Suprapubic skin (tissue), 4 donors: Measurements from ENCODE around the gene LRP4. TPM values are rescaled to one million over a fixed set of nuclear protein-coding genes. Genes with fewer than 3 reads are reported as not detected.

Experiments
- DNase-seq, 2 donors: peaks; one replicate each; pipeline ENCODE4 v3.0.0-alpha.2; 2019; ENCODE audit warnings: low spot score in 2 of 2
- H3K27ac ChIP-seq: fragments of 200-600 bp; sonication (generic); one replicate; pipeline ENCODE4 v1.5.1; 2019
- H3K27me3 ChIP-seq: fragments of 200-600 bp; sonication (generic); one replicate; pipeline ENCODE4 v1.5.1; 2019
- H3K36me3 ChIP-seq: fragments of 200-600 bp; sonication (generic); one replicate; pipeline ENCODE4 v1.5.1; 2019
- H3K4me1 ChIP-seq: fragments of 200-600 bp; sonication (generic); one replicate; pipeline ENCODE4 v1.5.1; 2019
- H3K4me3 ChIP-seq: fragments of 200-600 bp; sonication (generic); one replicate; pipeline ENCODE4 v1.5.1; 2019; ENCODE audit warnings: mild to moderate bottlenecking
- H3K9me3 ChIP-seq: fragments of 200-600 bp; sonication (generic); one replicate; pipeline ENCODE4 v1.5.1; 2019
- CTCF ChIP-seq, 2 donors: fragments of 200-600 bp in 1 of 2; fragments of 450-650 bp in 1 of 2; sonication (generic) in 1 of 2; IDR thresholded peaks; one replicate each; pipeline ENCODE4 v1.5.1; 2016 to 2019; ENCODE audit warnings: antibody characterized with exemption in 2 of 2, mild to moderate bottlenecking in 1 of 2, moderate library complexity in 1 of 2
- EP300 ChIP-seq: sonication (generic); formaldehyde crosslinking; IDR thresholded peaks from one replicate; pipeline ENCODE4 v1.6.1; 2017; ENCODE audit warnings: antibody characterized with exemption
- POLR2A ChIP-seq, 2 donors: fragments of 450-650 bp; IDR thresholded peaks; one replicate each; pipeline ENCODE4 v1.6.1; 2017; ENCODE audit warnings: antibody characterized with exemption in 2 of 2, mild to moderate bottlenecking in 2 of 2, moderate library complexity in 2 of 2
- POLR2AphosphoS5 ChIP-seq, 3 donors: sonication (generic); formaldehyde crosslinking; IDR thresholded peaks; one replicate each; pipeline ENCODE4 v1.6.1; 2017; ENCODE audit warnings: antibody characterized with exemption in 3 of 3
- WGBS: methylation state at CpG from one replicate; pipeline ENCODE4 v1.1.5; 2018; 5-methylcytosine and 5-hydroxymethylcytosine counted together
- total RNA-seq, 4 donors: library from RNA; depleted of rRNA; stranded (reverse); fragments of >200 nt; gene quantifications; one replicate each; pipeline ENCODE4 v1.1.0, GENCODE V29; 2016

The LRP4 gene
- total RNA-seq, 4 donors from 2014 or later: 52.2 to 308 (median 90.4) TPM

- no peaks in the 10 kb centered on the region for H3K27me3 ChIP-seq
- peak; percentile 85 to 89 for DNase-seq
Observed at GRCh38 chr11:46826310-46827044, 91.9 kb downstream of the LRP4 start.

GRCh38 chr11:46808799-46809431 is 109.4 kb downstream of the LRP4 start:
- no peak for TF ChIP-seq EP300
- TF ChIP-seq CTCF (IDR thresholded peaks at IDR 0.05): no peak
- no peak for TF ChIP-seq POLR2AphosphoS5 (IDR thresholded peaks at IDR 0.05)
- no peak for TF ChIP-seq POLR2A (IDR thresholded peaks at IDR 0.05)
- no peaks in the 10 kb centered on the region for H3K27me3 ChIP-seq
- H3K4me3 ChIP-seq: no peak overlapping the region
- H3K4me1 ChIP-seq: no peaks in the 10 kb centered on the region
- no peak overlapping the region for H3K27ac ChIP-seq
- peaks cover 43% of the 10 kb centered on the region for H3K36me3 ChIP-seq
- DNase-seq: no peak
- 70% methylated on average over 3 of the region's 3 CpGs for WGBS
- H3K9me3 ChIP-seq: no peaks in the 10 kb centered on the region

More at GRCh38 chr11:46826310-46827044, 91.9 kb downstream of the LRP4 start:
- Histone ChIP-seq H3K4me1 (peaks cover 40% of the 10 kb centered on the region), H3K27ac (peak overlapping the region; percentile 76), H3K4me3 (peak overlapping the region; percentile 70), H3K9me3 (no peaks in the 10 kb centered on the region), H3K36me3 (no peaks in the 10 kb centered on the region)
- peak in 1 of 3 donors; percentile 15 for TF ChIP-seq POLR2AphosphoS5 (IDR thresholded peaks at IDR 0.05)
- no peak for TF ChIP-seq POLR2A (IDR thresholded peaks at IDR 0.05)
- TF ChIP-seq CTCF (IDR thresholded peaks at IDR 0.05): peak in 1 of 2 donors; percentile 25
- no peak for TF ChIP-seq EP300
- 1% methylated on average over 10 of the region's 32 CpGs for WGBS

Other genes starting within 250 kb of the LRP4 start
- gene ARHGAP1, start 217.9 kb downstream of the LRP4 start, total RNA-seq: 10 to 100 TPM; 53.7 to 72.5 (median 68.5) TPM
- gene ZNF408, start 217.5 kb downstream of the LRP4 start, total RNA-seq: 10 to 100 TPM; 11.6 to 25.6 (median 13.7) TPM
- gene F2, start 199.3 kb downstream of the LRP4 start, total RNA-seq: 1 to 10 TPM in 1 of 4 donors, not detected in 3; 1.6 TPM
- 10 to 100 TPM; 29.9 to 59.2 (median 38.9) TPM for gene CKAP5, start 72.3 kb downstream of the LRP4 start, total RNA-seq
- gene CSTPP1, start 18.2 kb upstream of the LRP4 start, total RNA-seq: 100 to 1,000 TPM in 1 of 4 donors, 10 to 100 TPM in 3; 34.9 to 117 (median 48.1) TPM